Small intestine (tissue), 7 donors: Measurements from ENCODE around the gene LGSN. TPM values are rescaled to one million over a fixed set of nuclear protein-coding genes. Genes with fewer than 3 reads are reported as not detected.

Source experiments
- DNase-seq, 2 donors: peaks; one replicate each; pipeline versions ENCODE4 v3.0.0 to v3.0.0-alpha.2; 2013
- FAIRE-seq: peaks from 2 replicates; lab custom pipeline; 2012; peaks lifted over from hg19 to GRCh38; lab: Jason Lieb, UNC
- H3K27ac ChIP-seq, 3 donors: one replicate each; pipeline ENCODE4 v1.5.1; 2013; ENCODE audit warnings: low read length in 2 of 3, mild to moderate bottlenecking in 2 of 3, control low read depth in 1 of 3, inconsistent platforms in 1 of 3, low read depth in 1 of 3, moderate library complexity in 1 of 3
- H3K27me3 ChIP-seq, 3 donors: one replicate each; pipeline ENCODE4 v1.6.1; 2013; ENCODE audit warnings: low read length in 3 of 3, inconsistent platforms in 1 of 3; ENCODE audit not compliant: control insufficient read depth in 3 of 3, insufficient read depth in 3 of 3
- H3K36me3 ChIP-seq, 3 donors: one replicate each; pipeline ENCODE4 v1.6.1; 2013; ENCODE audit warnings: low read length in 3 of 3, inconsistent platforms in 1 of 3, low read depth in 1 of 3, mild to moderate bottlenecking in 1 of 3, moderate library complexity in 1 of 3; ENCODE audit not compliant: control insufficient read depth in 3 of 3, insufficient read depth in 2 of 3
- H3K4me1 ChIP-seq, 3 donors: one replicate each; pipeline ENCODE4 v1.6.1; 2013; ENCODE audit warnings: low read length in 2 of 3, inconsistent platforms in 1 of 3, low read depth in 1 of 3, mild to moderate bottlenecking in 1 of 3, moderate library complexity in 1 of 3; ENCODE audit not compliant: control insufficient read depth in 3 of 3, insufficient read depth in 2 of 3
- H3K4me3 ChIP-seq, 3 donors: one replicate each; pipeline ENCODE4 v1.5.1; 2013; ENCODE audit warnings: low read length in 3 of 3, control low read depth in 1 of 3, inconsistent platforms in 1 of 3, low read depth in 1 of 3, mild to moderate bottlenecking in 1 of 3, moderate library complexity in 1 of 3
- H3K9me3 ChIP-seq, 2 donors: one replicate each; pipeline ENCODE4 v1.6.1; 2013; ENCODE audit warnings: low read depth in 1 of 2, low read length in 1 of 2; ENCODE audit not compliant: control insufficient read depth in 2 of 2, insufficient read depth in 1 of 2
- WGBS, 3 donors: extraction: QIAGEN DNeasy Blood & Tissue Kit; methylation state at CpG; one replicate each; pipeline ENCODE4 v1.1.7; 2013; 5-methylcytosine and 5-hydroxymethylcytosine counted together
- polyA plus RNA-seq, 4 donors: library from polyadenylated mRNA; stranded (reverse) in 3 of 4; unstranded in 1 of 4; fragments of 200-250 nt in 3 of 4; fragments of 120-200 nt in 1 of 4; gene quantifications; one replicate each; pipeline versions ENCODE4 v1.2.1 to v1.2.3, GENCODE V29; 2013
- donor health status: healthy with polysubstance abuse.
- donor health status: control.
- donor health status: control.
- donor health status: Bipolar disorder and iron deficiency.
- donor health status: healthy.

Gene LGSN
- polyA plus RNA-seq, 4 donors, result 19.2 TPM; not detected in 3

DNA sequence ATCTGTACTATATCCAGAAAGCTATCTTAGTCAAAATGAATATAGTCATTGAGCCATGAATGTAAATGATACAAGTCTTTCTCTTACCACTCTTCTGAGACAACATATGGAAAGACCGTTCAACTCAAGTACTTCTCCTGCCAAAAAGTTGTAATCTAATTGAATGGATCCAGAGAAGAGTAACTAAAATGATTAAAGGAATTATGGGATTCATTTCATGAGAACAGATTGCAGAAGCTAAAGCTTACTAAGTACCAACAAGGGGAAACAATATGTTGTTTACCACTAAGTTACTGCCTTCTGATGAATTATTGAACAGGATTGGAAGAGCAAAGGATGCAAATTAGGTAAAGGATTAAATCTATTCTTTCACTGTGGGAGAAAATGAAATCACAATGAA lies 2.0 kb upstream of the LGSN start:
- WGBS, 3 donors, result 84 to 89% (median 86%) methylated on average over 1 of the region's 1 CpG
- no peak overlapping the region for H3K4me3 ChIP-seq
- no peaks in the 10 kb centered on the region for H3K4me1 ChIP-seq
- H3K27ac ChIP-seq, result no peak overlapping the region
- DNase-seq, result no peak
- no peaks in the 10 kb centered on the region for H3K36me3 ChIP-seq
- FAIRE-seq, result no peak
- H3K27me3 ChIP-seq, result no peaks in the 10 kb centered on the region
- peaks cover 0 to 9% of the 10 kb centered on the region in 2 donors for H3K9me3 ChIP-seq

DNA sequence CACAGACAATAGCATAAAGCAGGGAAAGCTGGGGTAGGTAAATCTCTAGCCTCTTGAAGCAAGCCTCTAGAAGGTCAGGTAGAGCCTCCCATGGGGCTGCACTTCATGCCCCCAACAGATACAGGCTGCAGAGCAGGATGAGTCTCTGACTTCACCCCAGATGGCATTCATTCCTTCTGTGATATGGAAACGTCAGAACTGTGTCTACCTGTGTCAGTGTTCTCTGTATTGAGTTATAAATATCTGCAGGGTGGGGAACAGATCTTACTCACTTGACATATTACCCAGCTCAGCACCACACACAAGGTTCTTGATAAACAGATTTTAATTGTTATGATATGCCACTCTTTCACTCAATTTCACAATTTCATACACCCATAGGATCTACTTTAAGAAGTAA lies 2.1 kb downstream of the LGSN start:
- DNase-seq (no peak), FAIRE-seq (no peak)
- H3K9me3 ChIP-seq, result no peaks in the 10 kb centered on the region
- H3K27me3 ChIP-seq, result no peaks in the 10 kb centered on the region
- WGBS, 3 donors, result 17 to 47% (median 29%) methylated on average over 1 of the region's 1 CpG
- H3K4me3 ChIP-seq, result no peak overlapping the region
- H3K4me1 ChIP-seq, result no peaks in the 10 kb centered on the region
- H3K36me3 ChIP-seq, result no peaks in the 10 kb centered on the region
- no peak overlapping the region for H3K27ac ChIP-seq

DNA sequence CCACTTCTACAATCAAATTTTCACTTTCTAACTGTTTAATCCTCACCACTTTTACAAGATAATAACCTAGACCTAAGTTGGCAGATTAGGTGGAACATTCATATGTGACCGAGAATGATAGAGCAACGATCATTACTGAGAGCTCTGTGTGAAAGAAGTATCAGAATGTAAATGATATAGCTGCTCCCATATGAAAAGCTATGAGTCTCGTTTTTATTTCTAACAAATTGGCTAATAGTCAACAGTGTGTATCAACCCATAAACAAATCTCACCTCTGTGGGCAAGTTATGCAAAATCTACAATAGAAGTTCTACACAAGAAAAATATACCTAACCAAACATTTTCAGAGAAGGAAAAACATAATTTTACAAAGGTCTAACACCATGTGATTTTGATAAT lies 3.7 kb downstream of the LGSN start:
- H3K27me3 ChIP-seq, result no peaks in the 10 kb centered on the region
- FAIRE-seq, result no peak
- no peaks in the 10 kb centered on the region for H3K9me3 ChIP-seq
- no peak overlapping the region for H3K4me3 ChIP-seq
- no peaks in the 10 kb centered on the region for H3K4me1 ChIP-seq
- 79 to 84% (median 80%) methylated on average over 3 of the region's 3 CpGs for WGBS, 3 donors
- DNase-seq, result no peak
- no peaks in the 10 kb centered on the region for H3K36me3 ChIP-seq
- no peak overlapping the region for H3K27ac ChIP-seq

DNA sequence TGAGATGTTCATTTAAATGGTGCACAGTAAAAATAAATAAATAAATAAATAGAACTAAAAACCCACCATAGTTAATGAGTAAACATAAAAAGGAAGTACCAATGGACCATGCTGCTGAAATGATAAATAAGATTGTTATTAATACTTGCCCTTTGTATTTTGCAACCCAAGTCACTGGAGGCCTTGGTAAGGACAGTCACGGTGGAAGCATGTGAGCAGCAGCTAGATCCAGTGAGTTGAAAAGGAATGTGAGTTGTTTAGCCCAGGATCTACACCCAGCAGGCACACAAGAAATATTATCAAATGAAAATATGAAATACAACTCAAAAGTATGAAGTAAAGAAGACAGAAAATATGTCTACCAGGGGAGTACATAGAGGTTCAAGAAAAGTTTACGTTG lies 6.7 kb downstream of the LGSN start:
- H3K36me3 ChIP-seq, result no peaks in the 10 kb centered on the region
- no peak overlapping the region for H3K27ac ChIP-seq
- no peak overlapping the region for H3K4me3 ChIP-seq
- H3K27me3 ChIP-seq, result no peaks in the 10 kb centered on the region
- no peaks in the 10 kb centered on the region for H3K4me1 ChIP-seq
- no peak for FAIRE-seq
- peak in 1 of 2 donors; percentile 25 for DNase-seq
- WGBS, 3 donors, result 83 to 91% (median 87%) methylated on average over 2 of the region's 2 CpGs
- H3K9me3 ChIP-seq, result no peaks in the 10 kb centered on the region

DNA sequence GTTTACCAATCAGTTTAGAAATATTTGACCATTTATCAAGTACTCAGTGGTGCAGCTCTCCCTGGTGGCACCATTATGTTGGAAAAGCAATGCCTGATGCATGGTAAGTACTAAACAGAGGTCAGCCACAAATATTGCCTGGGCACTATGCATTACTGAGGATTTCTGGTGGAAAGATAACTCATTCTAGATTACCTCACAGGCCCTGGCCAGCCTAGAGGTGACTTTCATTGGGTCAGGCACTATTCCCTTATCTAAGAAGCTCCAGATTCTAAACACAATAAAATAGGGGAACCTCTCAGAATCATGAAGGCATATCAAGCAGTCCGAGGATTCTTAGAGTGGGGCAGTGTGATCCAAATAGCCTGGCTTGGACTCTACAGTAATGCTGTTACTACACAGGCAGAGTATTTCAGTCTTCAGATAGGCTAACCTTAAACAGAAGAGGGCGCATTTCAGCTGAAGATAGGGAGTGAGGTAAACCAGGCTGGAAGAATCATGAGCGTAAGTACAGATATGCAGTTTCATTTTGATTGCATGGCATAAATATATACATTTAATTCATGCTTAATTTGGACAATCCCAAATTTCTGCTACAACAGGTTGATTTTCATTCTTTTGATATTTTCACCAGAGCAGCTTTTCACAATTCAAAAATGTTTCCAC lies 12.1 kb downstream of the LGSN start:
- WGBS, 3 donors, result 63 to 74% (median 70%) methylated on average over 3 of the region's 3 CpGs
- H3K27me3 ChIP-seq, result no peaks in the 10 kb centered on the region
- no peaks in the 10 kb centered on the region for H3K36me3 ChIP-seq
- H3K27ac ChIP-seq, result peak overlapping the region in 1 of 3 donors; percentile 14
- no peak overlapping the region for H3K4me3 ChIP-seq
- peaks cover 0 to 39% (median 0%) of the 10 kb centered on the region in 3 donors for H3K4me1 ChIP-seq
- DNase-seq (peak; percentile 45 to 50), FAIRE-seq (peak; percentile 10)
- H3K9me3 ChIP-seq, result no peaks in the 10 kb centered on the region

DNA sequence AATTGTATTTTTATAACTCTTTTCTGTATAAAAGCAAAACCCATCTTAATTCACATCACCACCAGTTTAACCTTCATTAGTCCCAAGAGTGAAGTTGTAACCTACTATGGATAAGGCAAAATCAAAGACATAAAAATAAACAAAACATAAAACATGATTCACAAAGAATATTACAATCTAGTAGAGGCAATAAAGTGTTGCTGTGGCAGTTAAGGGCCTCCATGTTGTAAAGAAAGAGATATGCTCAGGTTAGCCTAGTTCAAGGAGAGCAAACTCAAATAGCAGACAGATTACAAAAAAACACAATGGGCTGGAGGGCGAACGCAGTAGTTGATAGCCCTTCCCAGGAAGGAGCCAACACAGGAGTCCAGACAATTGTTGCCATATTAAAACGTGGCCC lies 13.4 kb downstream of the LGSN start:
- DNase-seq, result peak in 1 of 2 donors; percentile 70
- Histone ChIP-seq H3K4me3 (no peak overlapping the region), H3K27me3 (no peaks in the 10 kb centered on the region), H3K9me3 (no peaks in the 10 kb centered on the region), H3K36me3 (no peaks in the 10 kb centered on the region), H3K4me1 (peaks cover 0 to 40% (median 0%) of the 10 kb centered on the region in 3 donors), H3K27ac (peak overlapping the region in 1 of 3 donors; percentile 63)
- FAIRE-seq, result no peak
- 19 to 62% (median 31%) methylated on average over 3 of the region's 3 CpGs for WGBS, 3 donors

DNA sequence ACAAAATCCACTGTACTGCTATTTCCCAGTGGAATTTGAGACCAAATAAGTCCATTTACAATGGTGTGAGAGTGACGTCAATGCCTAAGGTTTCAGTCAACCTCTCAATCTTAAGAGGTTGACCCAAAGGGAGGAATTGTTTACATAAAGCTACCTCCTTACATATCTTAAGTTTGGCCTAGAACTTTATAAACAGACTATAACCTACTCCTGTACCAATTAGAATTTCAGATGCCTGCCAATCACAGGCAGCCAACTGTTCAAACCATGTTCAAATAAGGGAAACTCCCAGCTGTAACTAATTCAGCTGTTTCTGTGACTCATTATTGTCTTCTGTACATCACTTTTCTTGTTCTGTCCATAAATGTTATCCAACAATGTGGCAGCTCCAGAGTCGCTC lies 14.5 kb downstream of the LGSN start:
- H3K4me3 ChIP-seq, result no peak overlapping the region
- no peaks in the 10 kb centered on the region for H3K36me3 ChIP-seq
- peaks cover 0 to 40% (median 0%) of the 10 kb centered on the region in 3 donors for H3K4me1 ChIP-seq
- DNase-seq (peak in 1 of 2 donors; percentile 74), FAIRE-seq (no peak)
- peaks cover 0 to 2% of the 10 kb centered on the region in 2 donors for H3K9me3 ChIP-seq
- 78 to 84% (median 80%) methylated on average over 2 of the region's 2 CpGs for WGBS, 3 donors
- H3K27ac ChIP-seq, result peak overlapping the region in 1 of 3 donors; percentile 63
- H3K27me3 ChIP-seq, result no peaks in the 10 kb centered on the region

DNA sequence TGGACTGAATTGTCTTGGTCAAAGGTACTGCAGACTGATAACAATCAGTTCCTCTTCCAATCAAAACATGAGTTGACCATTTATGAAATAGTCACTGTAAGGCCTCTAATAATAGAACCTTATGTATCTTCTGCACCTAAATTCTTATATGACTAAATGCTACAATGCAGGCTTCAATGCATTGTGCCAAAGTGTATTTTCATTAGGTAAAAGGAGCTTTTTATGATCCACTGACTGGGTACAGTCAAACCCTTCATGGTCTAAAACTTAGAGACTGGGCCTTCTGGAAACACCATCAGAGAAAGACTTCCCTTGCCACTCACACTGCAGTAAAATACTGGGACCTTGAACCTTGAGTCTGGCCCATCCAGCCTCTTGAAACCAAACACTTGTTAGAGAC lies 16.3 kb downstream of the LGSN start:
- peaks cover 0 to 40% (median 0%) of the 10 kb centered on the region in 3 donors for H3K4me1 ChIP-seq
- H3K27me3 ChIP-seq, result no peaks in the 10 kb centered on the region
- no peak for FAIRE-seq
- H3K27ac ChIP-seq, result peak overlapping the region in 1 of 3 donors; percentile 47
- H3K36me3 ChIP-seq, result no peaks in the 10 kb centered on the region
- H3K4me3 ChIP-seq, result no peak overlapping the region
- peak in 1 of 2 donors; percentile 58 for DNase-seq
- H3K9me3 ChIP-seq, result peaks cover 0 to 8% of the 10 kb centered on the region in 2 donors

DNA sequence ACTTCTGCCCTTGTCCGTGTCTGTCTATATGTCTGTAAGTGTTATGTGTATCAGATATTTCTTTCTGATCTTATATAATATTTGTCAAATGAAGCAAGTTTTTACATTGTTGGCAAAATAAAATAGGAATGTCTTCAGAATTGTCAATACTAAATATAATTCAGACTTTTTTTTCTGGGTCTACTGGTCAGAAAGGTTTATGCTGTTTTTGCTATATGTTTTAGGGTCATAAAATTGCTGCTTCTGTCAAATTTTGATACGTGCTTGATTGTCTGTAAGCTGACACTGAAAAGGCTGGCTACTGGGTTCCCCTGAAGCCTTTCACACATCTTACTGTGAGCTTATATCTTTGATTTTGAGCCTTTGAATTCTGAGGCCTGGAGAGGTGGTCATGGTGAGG lies 20.1 kb downstream of the LGSN start:
- DNase-seq, result no peak
- H3K36me3 ChIP-seq, result no peaks in the 10 kb centered on the region
- WGBS, 3 donors, result 86 to 88% (median 88%) methylated on average over 2 of the region's 2 CpGs
- FAIRE-seq, result no peak
- peaks cover 0 to 8% of the 10 kb centered on the region in 2 donors for H3K9me3 ChIP-seq
- H3K4me1 ChIP-seq, result peaks cover 0 to 13% (median 0%) of the 10 kb centered on the region in 3 donors
- H3K27me3 ChIP-seq, result no peaks in the 10 kb centered on the region
- no peak overlapping the region for H3K4me3 ChIP-seq
- no peak overlapping the region for H3K27ac ChIP-seq
